Subcutaneous adipose tissue (tissue), 4 donors: ENCODE results near the gene LRRC8C. TPM values are rescaled to one million over a fixed set of nuclear protein-coding genes. Genes with fewer than 3 reads are reported as not detected.

Source experiments
- total RNA-seq, 4 donors: library from RNA; depleted of rRNA; stranded (reverse); fragments of >200 nt; gene quantifications; one replicate each; pipeline ENCODE4 v1.1.0, GENCODE V29; 2016
- TF ChIP-seq, protein P1 (sequence below): fragments of 450-650 bp; IDR thresholded peaks from one replicate; pipeline ENCODE4 v1.5.1; 2016; ENCODE audit warnings: low read depth, mild to moderate bottlenecking, control low read depth, antibody characterized with exemption, moderate library complexity

Gene LRRC8C
- total RNA-seq, 4 donors from 2014 or later, result 11.7 to 47.8 (median 22.1) TPM

DNA sequence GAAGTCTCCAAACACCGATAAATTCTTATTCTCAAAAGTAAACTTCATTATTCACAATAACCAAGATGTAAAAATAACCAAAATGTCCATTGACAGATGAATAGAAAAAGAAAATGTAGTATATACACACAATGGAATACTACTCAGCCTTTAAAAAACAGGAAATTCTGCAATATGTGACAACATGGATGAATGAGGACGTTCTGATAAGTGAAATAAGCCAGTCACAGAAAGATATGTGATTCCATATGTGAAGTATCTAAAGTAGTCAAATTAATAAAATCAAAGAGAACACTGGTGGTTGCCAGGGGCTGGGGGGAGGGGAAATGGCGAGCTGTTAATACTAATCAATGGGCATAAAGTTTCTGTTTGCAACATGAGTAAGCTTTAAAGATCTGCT lies 36.0 kb downstream of the LRRC8C start:
- TF ChIP-seq, protein P1, sequence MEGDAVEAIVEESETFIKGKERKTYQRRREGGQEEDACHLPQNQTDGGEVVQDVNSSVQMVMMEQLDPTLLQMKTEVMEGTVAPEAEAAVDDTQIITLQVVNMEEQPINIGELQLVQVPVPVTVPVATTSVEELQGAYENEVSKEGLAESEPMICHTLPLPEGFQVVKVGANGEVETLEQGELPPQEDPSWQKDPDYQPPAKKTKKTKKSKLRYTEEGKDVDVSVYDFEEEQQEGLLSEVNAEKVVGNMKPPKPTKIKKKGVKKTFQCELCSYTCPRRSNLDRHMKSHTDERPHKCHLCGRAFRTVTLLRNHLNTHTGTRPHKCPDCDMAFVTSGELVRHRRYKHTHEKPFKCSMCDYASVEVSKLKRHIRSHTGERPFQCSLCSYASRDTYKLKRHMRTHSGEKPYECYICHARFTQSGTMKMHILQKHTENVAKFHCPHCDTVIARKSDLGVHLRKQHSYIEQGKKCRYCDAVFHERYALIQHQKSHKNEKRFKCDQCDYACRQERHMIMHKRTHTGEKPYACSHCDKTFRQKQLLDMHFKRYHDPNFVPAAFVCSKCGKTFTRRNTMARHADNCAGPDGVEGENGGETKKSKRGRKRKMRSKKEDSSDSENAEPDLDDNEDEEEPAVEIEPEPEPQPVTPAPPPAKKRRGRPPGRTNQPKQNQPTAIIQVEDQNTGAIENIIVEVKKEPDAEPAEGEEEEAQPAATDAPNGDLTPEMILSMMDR, result no peak

DNA sequence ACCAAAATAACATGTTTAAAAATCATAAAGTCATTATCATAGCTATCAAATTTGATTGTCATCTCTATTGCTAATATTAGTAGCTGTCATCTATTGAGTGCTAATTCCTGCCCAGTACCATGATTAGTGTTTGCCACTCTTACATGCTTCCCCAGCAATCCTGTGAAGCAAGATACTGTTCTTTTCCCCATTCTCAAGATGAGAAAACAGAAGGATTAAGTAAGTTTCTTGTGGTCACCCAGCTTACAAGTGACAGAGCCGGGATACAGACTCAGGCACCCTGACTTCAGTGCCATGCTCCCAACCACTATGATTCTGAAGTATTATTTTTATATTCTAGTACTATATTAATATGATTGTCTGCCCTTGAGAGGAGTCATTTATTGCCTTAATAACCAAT lies 36.5 kb downstream of the LRRC8C start:
- TF ChIP-seq, protein P1, result no peak

DNA sequence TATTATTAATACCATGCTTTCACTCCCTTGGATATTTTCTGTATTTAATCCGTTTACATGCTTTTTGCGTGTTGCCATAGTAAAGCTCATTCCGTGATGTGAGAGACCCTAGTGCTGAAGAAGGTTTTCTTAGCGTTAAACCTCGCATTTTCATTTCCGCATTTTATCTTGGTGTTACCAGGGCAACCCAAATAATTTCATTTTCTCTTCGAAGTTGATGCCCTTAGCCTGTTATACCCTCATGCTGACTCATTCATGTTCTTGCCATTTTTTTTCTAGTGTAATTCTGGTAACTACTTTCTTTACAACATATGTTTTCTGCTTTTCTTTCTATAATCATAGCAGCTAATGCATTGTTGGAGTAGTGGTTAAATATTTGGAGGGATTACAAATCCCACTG lies 37.2 kb downstream of the LRRC8C start:
- TF ChIP-seq, protein P1, result no peak

DNA sequence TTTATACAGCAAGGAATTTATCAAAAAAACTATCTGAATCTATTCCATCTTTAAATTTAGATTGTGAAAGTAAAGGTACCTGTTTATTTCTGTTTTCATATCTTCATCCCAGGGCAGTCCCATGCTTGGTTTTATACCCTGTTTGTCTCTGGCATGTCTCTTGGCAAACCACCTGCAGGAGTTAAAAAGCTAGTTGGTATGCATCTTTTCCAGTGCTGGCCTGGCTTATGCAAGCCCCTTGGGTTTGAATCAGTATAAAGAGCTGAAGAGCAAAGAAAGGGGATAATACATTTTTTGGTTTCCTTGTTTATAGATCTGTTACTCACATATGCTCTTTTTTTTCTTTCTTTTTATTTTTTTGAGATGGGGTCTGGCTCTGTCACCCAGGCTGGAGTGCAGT lies 37.8 kb downstream of the LRRC8C start:
- TF ChIP-seq, protein P1, result no peak

DNA sequence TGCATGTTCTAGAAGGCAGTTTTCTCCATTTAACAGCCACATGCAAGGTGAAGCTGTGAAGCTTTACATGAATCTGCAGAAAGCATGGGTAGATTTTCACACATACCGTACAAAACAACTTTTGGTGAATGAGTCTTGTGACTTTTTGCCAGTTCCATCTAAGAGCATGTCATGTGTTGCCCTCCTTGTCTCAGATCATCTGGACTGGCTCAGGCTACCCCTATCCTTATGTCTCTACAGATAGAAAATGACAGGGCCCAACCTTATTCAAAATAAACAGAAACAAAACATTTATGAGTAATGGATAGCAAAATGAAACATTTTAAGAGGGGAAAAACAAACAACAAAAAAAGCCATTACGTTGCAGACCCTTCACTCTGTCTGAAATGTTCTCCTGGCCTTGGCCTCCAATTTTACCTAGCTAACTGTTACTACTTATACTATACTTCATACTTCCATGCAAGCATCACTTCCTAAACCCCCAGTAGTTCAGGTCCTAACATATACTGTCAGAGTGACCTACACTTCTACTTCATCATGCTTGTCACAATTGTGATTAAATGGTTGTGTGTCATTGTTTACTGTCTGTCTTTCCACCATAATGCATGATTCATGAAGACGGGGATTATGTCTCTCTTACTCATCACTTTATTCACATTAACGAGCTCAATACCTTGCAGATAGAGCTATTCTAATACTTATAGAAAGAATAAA lies 39.0 kb downstream of the LRRC8C start:
- TF ChIP-seq, protein P1, result no peak

DNA sequence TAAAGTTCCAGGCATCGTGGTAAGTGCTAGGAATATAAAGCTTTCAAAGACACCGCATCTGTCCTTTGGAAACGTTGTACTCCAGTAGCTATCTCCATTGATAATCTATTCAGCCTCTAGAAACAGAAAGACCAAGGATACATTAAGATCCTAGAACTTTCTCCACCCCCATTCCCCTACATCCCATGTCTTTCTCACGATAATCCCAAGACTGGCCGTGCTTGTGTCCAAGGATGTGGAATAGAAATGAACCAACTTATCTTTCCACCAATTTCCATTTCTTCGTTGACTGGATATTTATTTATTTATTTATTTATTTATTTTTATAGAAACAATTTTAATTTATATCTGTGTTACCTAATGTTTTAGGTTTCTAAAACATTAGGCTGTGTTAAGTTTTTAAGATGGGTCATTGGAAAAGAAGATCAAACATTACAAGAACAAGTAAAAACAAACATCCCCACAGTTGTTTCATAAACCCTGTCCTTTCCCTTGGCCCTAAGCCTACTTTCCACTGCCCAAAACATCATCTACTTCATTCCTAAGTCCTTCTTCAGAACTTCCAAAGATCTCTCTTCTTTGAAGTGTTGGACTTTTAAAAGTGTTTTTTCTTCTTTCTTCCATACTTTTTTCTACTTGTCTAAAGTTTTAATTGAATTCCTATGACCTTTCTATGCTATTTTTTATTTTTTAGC lies 39.7 kb downstream of the LRRC8C start:
- TF ChIP-seq, protein P1, result no peak

DNA sequence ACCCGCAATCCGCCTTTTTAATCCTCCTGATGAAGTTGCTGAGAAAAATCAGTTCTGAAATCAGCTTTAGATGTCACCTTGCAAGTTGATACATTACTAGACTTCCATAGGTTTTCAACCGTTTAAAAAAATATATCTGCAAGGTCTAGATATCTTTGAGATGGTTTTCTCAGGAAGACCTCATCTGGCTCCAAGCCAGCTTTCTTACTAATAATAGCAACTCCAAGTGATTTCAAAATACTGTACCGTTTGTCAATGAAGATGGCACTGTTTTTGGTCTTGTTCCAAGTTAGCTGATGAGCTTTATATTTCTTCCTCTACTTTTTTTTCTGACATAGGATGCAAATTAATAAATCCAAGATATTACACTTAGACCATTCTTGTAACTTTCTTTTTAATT lies 40.3 kb downstream of the LRRC8C start:
- TF ChIP-seq, protein P1, result no peak
